ENCODE measurements around the gene MRGPRG.
A peak's percentile ranks its signal among the peaks of the same experiment; 100 is the strongest.

Gene MRGPRG

GRCh38 chr11:3230636-3231549 is 12.3 kb upstream of the MRGPRG start:
- Histone ChIP-seq H3K36me3 (no peaks in the 10 kb centered on the region), H3K9me3 (no peaks in the 10 kb centered on the region), H3K4me3 (no peak overlapping the region), H3K4me1 (peaks cover 0 to 12% (median 6%) of the 10 kb centered on the region in 4 donors), H3K27me3 (peaks cover 0 to 56% of the 10 kb centered on the region in 2 donors), H3K27ac (no peak overlapping the region)
- no peak for TF ChIP-seq CTCF (IDR thresholded peaks at IDR 0.05)
- intact Hi-C loops (cut with DNase I; ENCODE audit: low total_unique reads) = no loop called here
- DNase-seq = no peak

- peaks cover 0 to 63% of the 10 kb centered on the region in 2 donors for H3K27me3 ChIP-seq
- intact Hi-C loops (cut with DNase I; ENCODE audit: low total_unique reads) = no loop called here
- peak in 1 of 2 donors; percentile 59 for DNase-seq
Observed at GRCh38 chr11:3229673-3230630, 11.3 kb upstream of the MRGPRG start.

GRCh38 chr11:3228445-3228829 is 9.8 kb upstream of the MRGPRG start:
- intact Hi-C loops (cut with DNase I; ENCODE audit: low total_unique reads) = no loop called here
- H3K9me3 ChIP-seq = no peaks in the 10 kb centered on the region
- H3K4me3 ChIP-seq = no peak overlapping the region
- H3K27ac ChIP-seq = no peak overlapping the region
- TF ChIP-seq CTCF (IDR thresholded peaks at IDR 0.05) = no peak
- no peak for DNase-seq
- H3K4me1 ChIP-seq = peaks cover 0 to 12% (median 6%) of the 10 kb centered on the region in 4 donors
- peaks cover 0 to 77% of the 10 kb centered on the region in 2 donors for H3K27me3 ChIP-seq
- H3K36me3 ChIP-seq = no peaks in the 10 kb centered on the region

More at GRCh38 chr11:3229673-3230630, 11.3 kb upstream of the MRGPRG start:
- TF ChIP-seq CTCF (IDR thresholded peaks at IDR 0.05) = no peak
- H3K27ac ChIP-seq = no peak overlapping the region
- no peaks in the 10 kb centered on the region for H3K9me3 ChIP-seq
- H3K4me1 ChIP-seq = peaks cover 0 to 12% (median 6%) of the 10 kb centered on the region in 4 donors
- H3K36me3 ChIP-seq = no peaks in the 10 kb centered on the region
- H3K4me3 ChIP-seq = no peak overlapping the region

- no peak overlapping the region for H3K27ac ChIP-seq
- intact Hi-C loops (cut with DNase I; ENCODE audit: low total_unique reads) = no loop called here
- TF ChIP-seq CTCF (IDR thresholded peaks at IDR 0.05) = no peak
- no peaks in the 10 kb centered on the region for H3K36me3 ChIP-seq
- H3K4me3 ChIP-seq = no peak overlapping the region
- H3K4me1 ChIP-seq = peaks cover 0 to 12% (median 6%) of the 10 kb centered on the region in 4 donors
- H3K9me3 ChIP-seq = no peaks in the 10 kb centered on the region
- H3K27me3 ChIP-seq = peaks cover 0 to 79% of the 10 kb centered on the region in 2 donors
- peak in 1 of 2 donors; percentile 59 for DNase-seq
Observed at GRCh38 chr11:3227568-3228444, 9.2 kb upstream of the MRGPRG start.
